Measurements from ENCODE around the gene SPNS1.
"Not testable (repeated sequence)": the region's sequence is repeated elsewhere in the genome, so short reads cannot be mapped to it uniquely, and the experiment has no call there.

GRCh38 chr16:28980330-28980729 lies 5.8 kb downstream of the SPNS1 start:
- not testable (repeated sequence) for TF ChIP-seq CTCF, POLR2A, EP300 (IDR thresholded peaks at IDR 0.05)
